ENCODE measurements around the gene TSGA10. TPM values are rescaled to one million over a fixed set of nuclear protein-coding genes. Genes with fewer than 3 reads are reported as not detected.

Gene TSGA10
- total RNA-seq, 1 experiment from 2014 or later, result 9.9 TPM

DNA sequence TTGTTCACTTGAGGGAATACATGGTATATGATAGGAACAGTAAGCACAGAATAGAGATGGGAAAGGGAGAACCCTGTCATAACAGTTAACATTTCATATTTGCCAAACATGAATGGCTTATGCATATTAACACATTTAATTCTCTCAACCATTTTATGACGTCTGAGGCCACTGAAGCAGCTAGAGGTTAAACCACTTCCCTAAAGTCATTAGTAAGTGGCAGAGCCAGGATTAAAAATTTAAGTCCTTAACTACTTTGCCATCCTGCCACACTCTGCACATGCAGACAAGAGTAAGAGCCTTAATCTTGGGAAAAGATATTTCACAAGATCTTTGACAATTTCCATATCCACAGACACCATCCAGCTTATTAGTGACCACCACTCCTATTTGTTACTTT is 2.1 kb upstream of the TSGA10 start:
- no peaks in the 10 kb centered on the region for H3K9me3 ChIP-seq
- no TSS peak for BruUV-seq (replicated peaks)
- H3K27me3 ChIP-seq (replicated peaks; ENCODE audit: control insufficient read depth, insufficient read depth, low read length), result no peaks in the 10 kb centered on the region
- Mint-ChIP-seq H3K4me1 (ENCODE audit: low read depth, unreplicated experiment) (peaks cover 7% of the 10 kb centered on the region), H3K27me3 (ENCODE audit: insufficient read depth, unreplicated experiment) (no peaks in the 10 kb centered on the region), H3K36me3 (ENCODE audit: insufficient read depth, unreplicated experiment) (peaks cover 14% of the 10 kb centered on the region), H3K27ac (ENCODE audit: unreplicated experiment) (peak overlapping the region; percentile 6), H3K4me3 (ENCODE audit: unreplicated experiment) (peak overlapping the region; percentile 17), H3K9me3 (ENCODE audit: unreplicated experiment) (no peaks in the 10 kb centered on the region)
- no peaks in the 10 kb centered on the region; the same call in 1 of the 2 replicates for H3K4me1 ChIP-seq
- POLR2A ChIA-PET, result no interaction called here
- no peak for DNase-seq
- intact Hi-C loops (cut with micrococcal nuclease; ENCODE audit: unreplicated experiment), result no loop called here
- CTCF ChIA-PET, result no interaction called here
- TF ChIP-seq, protein P1, sequence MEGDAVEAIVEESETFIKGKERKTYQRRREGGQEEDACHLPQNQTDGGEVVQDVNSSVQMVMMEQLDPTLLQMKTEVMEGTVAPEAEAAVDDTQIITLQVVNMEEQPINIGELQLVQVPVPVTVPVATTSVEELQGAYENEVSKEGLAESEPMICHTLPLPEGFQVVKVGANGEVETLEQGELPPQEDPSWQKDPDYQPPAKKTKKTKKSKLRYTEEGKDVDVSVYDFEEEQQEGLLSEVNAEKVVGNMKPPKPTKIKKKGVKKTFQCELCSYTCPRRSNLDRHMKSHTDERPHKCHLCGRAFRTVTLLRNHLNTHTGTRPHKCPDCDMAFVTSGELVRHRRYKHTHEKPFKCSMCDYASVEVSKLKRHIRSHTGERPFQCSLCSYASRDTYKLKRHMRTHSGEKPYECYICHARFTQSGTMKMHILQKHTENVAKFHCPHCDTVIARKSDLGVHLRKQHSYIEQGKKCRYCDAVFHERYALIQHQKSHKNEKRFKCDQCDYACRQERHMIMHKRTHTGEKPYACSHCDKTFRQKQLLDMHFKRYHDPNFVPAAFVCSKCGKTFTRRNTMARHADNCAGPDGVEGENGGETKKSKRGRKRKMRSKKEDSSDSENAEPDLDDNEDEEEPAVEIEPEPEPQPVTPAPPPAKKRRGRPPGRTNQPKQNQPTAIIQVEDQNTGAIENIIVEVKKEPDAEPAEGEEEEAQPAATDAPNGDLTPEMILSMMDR (IDR thresholded peaks at IDR 0.05; ENCODE audit: insufficient read depth in 1 of 2, low read depth in 1 of 2, low read length in 1 of 2, severe bottlenecking in 1 of 2, unreplicated experiment in 1 of 2), result no peak
- no peak overlapping the region for H3K4me3 ChIP-seq (ENCODE audit: low read depth, low read length)
- H3K36me3 ChIP-seq (ENCODE audit: control insufficient read depth, insufficient read depth, low read length), result no peaks in the 10 kb centered on the region

- BruUV-seq (replicated peaks), result TSS peak; percentile 66
- ChIA-PET CTCF (interaction anchor here (1.3 to 1.8 kb wide), 2 partner anchors 13 to 69 kb away, joined by 9 to 13 read pairs; partner anchors contain the start of gene C2orf15), POLR2A (interaction anchor here (0.7 to 2.5 kb wide), 4 partner anchors 11 to 182 kb away, joined by 4 to 52 read pairs (median 6); partner anchors contain the start of genes C2orf15 and TXNDC9)
- Histone ChIP-seq H3K4me3 (ENCODE audit: low read depth, low read length) (peak overlapping the region; percentile 86), H3K9me3 (no peaks in the 10 kb centered on the region), H3K36me3 (ENCODE audit: control insufficient read depth, insufficient read depth, low read length) (no peaks in the 10 kb centered on the region), H3K27me3 (replicated peaks; ENCODE audit: control insufficient read depth, insufficient read depth, low read length) (no peaks in the 10 kb centered on the region), H3K4me1 (no peaks in the 10 kb centered on the region; the same call in 1 of the 2 replicates)
- TF ChIP-seq, protein P1 (IDR thresholded peaks at IDR 0.05; ENCODE audit: insufficient read depth in 1 of 2, low read depth in 1 of 2, low read length in 1 of 2, severe bottlenecking in 1 of 2, unreplicated experiment in 1 of 2), result no peak
- no peak for DNase-seq
- Mint-ChIP-seq H3K9me3 (ENCODE audit: unreplicated experiment) (no peaks in the 10 kb centered on the region), H3K36me3 (ENCODE audit: insufficient read depth, unreplicated experiment) (peaks cover 14% of the 10 kb centered on the region), H3K4me1 (ENCODE audit: low read depth, unreplicated experiment) (peaks cover 7% of the 10 kb centered on the region), H3K4me3 (ENCODE audit: unreplicated experiment) (no peak overlapping the region), H3K27ac (ENCODE audit: unreplicated experiment) (peak overlapping the region; percentile 87), H3K27me3 (ENCODE audit: insufficient read depth, unreplicated experiment) (no peaks in the 10 kb centered on the region)
- intact Hi-C loops (cut with micrococcal nuclease; ENCODE audit: unreplicated experiment), result loop anchor here (1.0 kb wide), 1 partner anchor 13 kb away; the partner anchor contains the start of gene C2orf15
Measured at GRCh38 chr2:99153921-99154604, 679 bp downstream of the TSGA10 start.

- no peaks in the 10 kb centered on the region for H3K36me3 ChIP-seq (ENCODE audit: control insufficient read depth, insufficient read depth, low read length)
- no peak overlapping the region for H3K4me3 ChIP-seq (ENCODE audit: low read depth, low read length)
- intact Hi-C loops (cut with micrococcal nuclease; ENCODE audit: unreplicated experiment), result no loop called here
- peaks cover 14% of the 10 kb centered on the region for H3K36me3 Mint-ChIP-seq (ENCODE audit: insufficient read depth, unreplicated experiment)
- no peaks in the 10 kb centered on the region for H3K9me3 Mint-ChIP-seq (ENCODE audit: unreplicated experiment)
- ChIA-PET CTCF (no interaction called here), POLR2A (no interaction called here)
- H3K9me3 ChIP-seq, result no peaks in the 10 kb centered on the region
- peaks cover 4% of the 10 kb centered on the region for H3K4me1 Mint-ChIP-seq (ENCODE audit: low read depth, unreplicated experiment)
- H3K4me1 ChIP-seq, result no peaks in the 10 kb centered on the region; the same call in 1 of the 2 replicates
- DNase-seq, result no peak
- H3K27me3 Mint-ChIP-seq (ENCODE audit: insufficient read depth, unreplicated experiment), result no peaks in the 10 kb centered on the region
- no peaks in the 10 kb centered on the region for H3K27me3 ChIP-seq (replicated peaks; ENCODE audit: control insufficient read depth, insufficient read depth, low read length)
- H3K27ac Mint-ChIP-seq (ENCODE audit: unreplicated experiment), result no peak overlapping the region
- no TSS peak for BruUV-seq (replicated peaks)
- TF ChIP-seq, protein P1 (IDR thresholded peaks at IDR 0.05; ENCODE audit: insufficient read depth in 1 of 2, low read depth in 1 of 2, low read length in 1 of 2, severe bottlenecking in 1 of 2, unreplicated experiment in 1 of 2), result no peak
- H3K4me3 Mint-ChIP-seq (ENCODE audit: unreplicated experiment), result no peak overlapping the region
Measured at GRCh38 chr2:99152199-99152895, 2.4 kb downstream of the TSGA10 start.

All from Caco-2 (cell line).